GM12801 (cell line): ENCODE results near the gene GRIK1.

Experiments used
- TF ChIP-seq, protein P1 (sequence below): IDR thresholded peaks from one replicate; pipeline ENCODE4 v1.5.1; 2011; ENCODE audit warnings: control low read depth; ENCODE audit not compliant: insufficient read length; ENCODE audit errors: extremely low read depth

Gene GRIK1

DNA sequence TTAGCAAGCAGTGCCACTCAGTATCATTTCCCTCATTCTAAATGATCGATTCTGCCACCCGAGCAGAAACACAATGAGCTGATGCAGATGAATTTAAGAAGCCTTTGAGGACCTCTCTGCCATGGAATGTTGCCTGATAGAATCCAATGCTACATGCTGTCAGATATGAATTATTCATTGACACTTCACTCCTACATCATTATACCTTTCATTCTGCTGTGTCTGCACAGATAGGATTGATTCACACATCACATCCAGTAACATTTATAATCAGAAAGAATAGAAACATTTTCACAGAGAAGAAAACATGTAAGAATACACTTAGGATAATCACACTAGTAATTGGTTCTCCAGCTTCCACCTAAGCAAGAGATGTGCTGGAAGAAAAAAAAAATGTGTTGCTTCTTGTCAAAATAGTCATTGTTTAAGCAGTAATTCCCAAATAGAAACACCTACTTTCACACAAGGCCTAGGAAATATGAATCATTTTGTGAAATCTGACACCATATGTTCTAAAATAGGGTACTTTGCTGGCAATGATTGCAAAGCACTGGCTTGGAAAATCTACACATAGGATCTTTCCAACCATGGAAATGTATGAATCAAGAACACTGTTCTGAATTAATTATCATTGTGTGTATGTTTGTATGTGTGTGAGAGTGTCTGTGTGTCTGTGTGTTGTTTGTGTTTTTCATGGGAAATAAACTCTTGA, 110.1 kb downstream of the GRIK1 start:
- TF ChIP-seq, protein P1, sequence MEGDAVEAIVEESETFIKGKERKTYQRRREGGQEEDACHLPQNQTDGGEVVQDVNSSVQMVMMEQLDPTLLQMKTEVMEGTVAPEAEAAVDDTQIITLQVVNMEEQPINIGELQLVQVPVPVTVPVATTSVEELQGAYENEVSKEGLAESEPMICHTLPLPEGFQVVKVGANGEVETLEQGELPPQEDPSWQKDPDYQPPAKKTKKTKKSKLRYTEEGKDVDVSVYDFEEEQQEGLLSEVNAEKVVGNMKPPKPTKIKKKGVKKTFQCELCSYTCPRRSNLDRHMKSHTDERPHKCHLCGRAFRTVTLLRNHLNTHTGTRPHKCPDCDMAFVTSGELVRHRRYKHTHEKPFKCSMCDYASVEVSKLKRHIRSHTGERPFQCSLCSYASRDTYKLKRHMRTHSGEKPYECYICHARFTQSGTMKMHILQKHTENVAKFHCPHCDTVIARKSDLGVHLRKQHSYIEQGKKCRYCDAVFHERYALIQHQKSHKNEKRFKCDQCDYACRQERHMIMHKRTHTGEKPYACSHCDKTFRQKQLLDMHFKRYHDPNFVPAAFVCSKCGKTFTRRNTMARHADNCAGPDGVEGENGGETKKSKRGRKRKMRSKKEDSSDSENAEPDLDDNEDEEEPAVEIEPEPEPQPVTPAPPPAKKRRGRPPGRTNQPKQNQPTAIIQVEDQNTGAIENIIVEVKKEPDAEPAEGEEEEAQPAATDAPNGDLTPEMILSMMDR, result no peak

DNA sequence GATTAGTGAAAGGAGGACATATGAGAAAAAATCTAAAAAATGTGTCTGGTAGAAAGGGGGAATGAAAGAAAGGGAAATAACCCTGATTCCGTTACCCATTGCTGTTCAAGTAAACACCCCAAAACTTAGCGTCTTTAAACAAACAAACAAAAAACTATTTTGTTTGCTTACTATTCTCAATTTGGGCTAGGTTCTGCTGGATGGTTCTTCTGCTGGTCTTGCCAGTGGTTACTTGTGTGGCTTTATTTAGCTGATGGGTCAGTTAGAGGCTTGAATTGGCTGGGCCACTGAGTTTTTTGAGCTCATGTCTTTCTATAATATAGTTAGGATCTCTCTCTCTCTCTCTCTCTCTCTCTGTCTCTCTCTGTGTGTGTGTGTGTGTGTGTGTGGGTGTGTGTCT, 112.1 kb downstream of the GRIK1 start:
- TF ChIP-seq, protein P1, result no peak

DNA sequence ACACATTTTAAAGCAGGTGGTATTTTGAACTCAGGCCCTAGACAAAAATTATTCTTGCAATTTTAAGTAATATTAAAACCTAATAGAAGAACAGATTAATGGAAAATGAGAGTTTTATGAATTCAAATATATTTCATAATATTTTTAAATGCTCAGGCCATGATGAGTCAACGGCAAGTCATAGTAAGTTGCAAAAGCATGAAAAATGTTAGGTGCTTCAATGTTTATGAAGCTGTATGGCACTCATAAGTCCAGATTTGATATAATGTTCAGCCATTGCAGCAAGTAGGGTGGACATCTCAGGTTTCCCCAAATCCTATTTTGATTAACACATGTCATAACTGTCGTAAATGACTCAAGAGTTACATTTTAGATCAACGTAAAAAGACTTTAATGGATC, 112.6 kb downstream of the GRIK1 start:
- TF ChIP-seq, protein P1, result no peak

DNA sequence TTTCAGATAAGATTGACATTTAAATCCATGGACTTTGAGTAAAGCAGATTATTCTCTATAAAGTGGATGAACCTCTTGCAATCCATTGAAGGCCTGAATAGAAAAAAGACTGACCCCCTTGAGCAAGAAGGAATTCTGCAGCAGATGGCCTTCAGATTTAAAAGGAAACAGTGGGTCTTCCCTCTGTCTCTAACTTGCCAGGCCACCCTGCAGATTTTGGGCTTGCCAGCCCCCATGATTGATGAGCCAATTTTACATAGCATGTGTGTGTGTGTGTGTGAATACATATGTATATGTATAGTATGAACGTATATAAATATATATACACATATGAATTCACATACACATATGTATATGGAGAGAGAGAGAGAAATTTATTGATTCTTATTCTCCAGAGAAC, 113.4 kb downstream of the GRIK1 start:
- TF ChIP-seq, protein P1, result no peak

DNA sequence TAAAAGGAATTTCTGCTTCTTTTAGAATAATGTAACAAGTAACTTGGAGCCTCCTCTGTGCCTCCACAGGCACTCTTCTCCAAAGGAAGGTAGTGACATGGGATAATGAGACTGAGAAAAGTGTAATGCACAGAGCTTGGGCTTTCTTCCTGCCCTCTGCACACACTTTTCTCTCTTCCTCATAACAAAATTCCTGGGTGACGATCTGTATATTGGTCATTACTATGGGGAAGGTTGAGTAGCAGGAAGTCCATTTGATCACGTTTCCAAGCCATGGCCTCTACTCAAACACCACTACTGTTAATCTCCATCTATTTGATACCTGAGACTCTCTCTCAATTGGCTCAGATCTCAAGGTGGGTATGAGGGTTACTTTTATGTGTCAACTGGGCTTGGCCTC, 113.9 kb downstream of the GRIK1 start:
- TF ChIP-seq, protein P1, result no peak

DNA sequence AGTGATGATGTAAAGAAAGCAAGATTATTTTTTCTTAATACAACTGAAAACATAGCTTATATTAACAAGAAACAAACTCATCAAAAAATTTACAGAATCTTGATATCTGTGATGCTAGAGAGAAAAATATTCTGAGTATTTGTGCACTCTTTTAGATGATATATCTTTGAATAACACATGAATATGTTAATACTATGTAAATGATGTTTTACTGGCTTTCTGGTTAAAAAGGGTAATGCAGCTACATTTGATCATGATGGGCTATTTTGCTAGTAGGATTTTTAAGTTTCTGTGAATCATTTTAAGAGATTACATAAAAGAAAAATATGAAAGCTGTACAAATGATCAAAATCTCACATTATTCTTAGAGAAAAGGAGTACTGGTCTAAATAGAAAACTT, 114.5 kb downstream of the GRIK1 start:
- TF ChIP-seq, protein P1, result no peak

DNA sequence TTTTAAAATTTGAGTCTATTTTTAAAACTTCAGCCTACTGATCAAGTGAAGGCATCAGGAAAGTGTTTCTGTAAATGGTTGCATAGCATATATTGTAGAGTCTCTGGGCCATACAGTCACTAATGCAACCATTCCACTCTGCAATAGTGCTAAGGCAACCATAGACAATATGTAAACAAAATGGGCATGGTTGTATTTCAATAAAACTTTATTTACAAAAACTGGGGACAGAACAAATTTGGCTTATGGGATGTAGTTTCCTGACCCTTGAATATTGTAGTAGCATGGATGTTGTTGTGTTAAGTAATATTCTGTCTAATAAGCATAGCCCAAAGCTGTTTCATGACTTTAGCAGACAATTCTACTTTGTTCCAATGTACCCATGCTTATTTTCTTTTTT, 117.7 kb downstream of the GRIK1 start:
- TF ChIP-seq, protein P1, result no peak

DNA sequence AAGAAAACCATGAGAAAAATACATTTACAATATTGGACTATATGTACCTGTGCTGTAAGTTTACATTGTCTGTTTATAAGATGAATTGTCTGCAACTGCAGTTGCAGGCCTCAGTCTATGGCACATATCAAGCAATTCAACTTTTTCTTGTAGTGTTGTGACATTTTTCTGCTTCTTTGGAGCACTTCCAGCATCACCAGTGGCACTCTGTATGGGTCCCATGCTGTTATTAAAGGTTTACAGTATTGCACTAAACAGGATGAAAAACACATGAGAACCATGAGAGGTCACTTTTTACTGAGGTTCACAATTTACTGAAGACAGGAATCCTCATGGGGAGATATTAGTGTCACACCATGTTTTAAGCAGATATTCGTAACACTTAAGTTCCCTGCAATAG, 118.6 kb downstream of the GRIK1 start:
- TF ChIP-seq, protein P1, result no peak
